HG02885 (cell line): ENCODE results near the gene ZBTB4.
"Not testable (repeated sequence)": the region's sequence is repeated elsewhere in the genome, so short reads cannot be mapped to it uniquely, and the experiment has no call there.

Source experiments
- ATAC-seq: cut with Tn5 transposase; IDR thresholded peaks from one replicate; pipeline ENCODE4 v1.9.1; 2021; ENCODE audit warnings: mild to moderate bottlenecking; ENCODE audit not compliant: unreplicated experiment, poor library complexity

Gene ZBTB4

DNA sequence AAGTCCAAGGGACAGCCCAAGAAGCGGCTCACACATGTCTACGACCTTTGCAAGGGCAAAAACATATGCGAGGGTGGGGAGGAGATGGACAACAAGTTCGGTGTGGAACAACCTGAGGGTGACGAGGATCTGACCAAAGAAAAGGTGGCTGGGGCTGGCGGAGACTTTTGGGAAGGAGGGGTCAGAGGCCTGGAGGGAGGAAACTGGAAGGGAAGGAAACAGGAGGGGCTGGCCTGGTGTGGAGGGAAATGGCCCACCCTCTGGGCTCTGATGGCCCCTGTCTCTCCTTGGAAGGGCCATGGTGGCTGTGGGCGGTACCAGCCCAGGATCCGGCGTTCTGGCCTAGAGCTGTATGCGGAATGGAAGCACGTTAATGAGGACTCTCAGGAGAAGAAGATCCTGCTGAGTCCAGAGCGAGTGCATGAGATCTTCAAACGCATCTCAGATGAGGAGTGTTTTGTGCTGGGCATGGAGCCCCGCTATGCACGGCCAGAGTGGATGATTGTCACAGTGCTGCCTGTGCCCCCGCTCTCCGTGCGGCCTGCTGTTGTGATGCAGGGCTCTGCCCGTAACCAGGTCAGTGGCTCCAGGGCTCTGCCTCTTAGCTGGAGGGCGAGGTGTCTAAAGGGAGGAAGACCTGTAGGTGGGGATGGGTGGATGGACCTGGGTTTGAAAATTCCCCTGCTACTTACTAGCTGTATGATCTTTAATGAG, 17.2 kb upstream of the ZBTB4 start:
- ATAC-seq: no peak

DNA sequence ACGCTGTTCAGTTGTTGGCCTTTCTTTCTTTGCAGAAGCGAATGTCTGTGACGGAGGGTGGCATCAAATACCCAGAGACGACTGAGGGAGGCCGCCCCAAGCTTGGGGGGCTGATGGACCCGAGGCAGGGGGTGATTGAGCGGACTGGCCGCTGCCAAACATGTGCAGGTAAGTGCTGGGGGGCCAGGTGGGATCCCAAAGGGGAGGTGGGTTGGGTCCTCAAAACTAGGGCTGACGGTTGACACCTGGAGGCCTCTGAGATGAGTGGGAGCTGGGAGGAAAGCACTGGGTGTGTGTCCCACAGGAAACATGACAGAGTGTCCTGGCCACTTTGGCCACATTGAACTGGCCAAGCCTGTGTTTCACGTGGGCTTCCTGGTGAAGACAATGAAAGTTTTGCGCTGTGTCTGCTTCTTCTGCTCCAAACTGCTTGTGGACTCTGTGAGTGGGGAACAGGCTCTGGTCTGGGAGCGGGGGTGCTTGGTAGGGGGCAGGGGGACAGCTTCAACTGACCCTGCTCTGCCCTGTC, 16.5 kb upstream of the ZBTB4 start:
- no peak for ATAC-seq

GRCh38 chr17:7493941-7494340, 14.5 kb upstream of the ZBTB4 start:
- ATAC-seq: no peak

DNA sequence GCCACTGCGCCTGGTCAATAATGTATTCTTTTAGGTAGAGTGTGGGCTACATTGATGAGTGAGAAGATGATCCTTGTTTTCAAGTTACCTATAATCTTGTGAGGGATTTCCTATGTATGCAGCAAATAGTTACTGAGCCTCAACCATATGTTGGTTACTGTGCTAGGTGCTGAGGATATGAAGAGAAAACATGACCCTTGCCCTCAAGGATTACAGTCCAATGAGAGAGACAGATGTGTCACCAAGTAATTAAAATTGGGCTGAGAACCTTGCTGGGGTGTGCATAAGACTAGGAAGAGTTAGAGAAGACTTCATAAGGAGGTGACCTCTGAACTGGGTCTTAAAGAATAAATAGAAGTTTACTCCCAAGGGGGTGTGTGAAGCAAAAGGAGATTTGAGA, 12.2 kb upstream of the ZBTB4 start:
- no peak for ATAC-seq

GRCh38 chr17:7490144-7490543, 10.7 kb upstream of the ZBTB4 start:
- ATAC-seq: no peak

DNA sequence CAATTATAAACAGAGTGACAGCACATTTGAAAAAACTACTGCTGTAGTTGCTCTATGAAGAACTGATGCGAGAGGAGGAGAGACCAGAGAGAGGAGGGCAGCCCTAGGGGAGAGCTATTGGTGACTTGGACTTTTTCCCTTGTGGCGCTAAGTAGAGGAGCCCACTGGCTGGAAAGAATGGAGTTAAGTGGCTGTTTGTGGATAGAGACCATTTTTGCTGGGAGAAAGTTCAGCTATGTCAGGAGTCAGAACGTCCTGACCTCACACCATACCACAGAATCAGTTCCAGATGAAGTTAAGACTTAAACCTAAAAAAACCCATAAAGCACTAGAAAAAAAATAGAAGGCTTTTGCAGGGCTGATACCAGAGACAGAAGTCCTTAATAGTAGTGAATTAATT, 6.8 kb upstream of the ZBTB4 start:
- no peak for ATAC-seq

DNA sequence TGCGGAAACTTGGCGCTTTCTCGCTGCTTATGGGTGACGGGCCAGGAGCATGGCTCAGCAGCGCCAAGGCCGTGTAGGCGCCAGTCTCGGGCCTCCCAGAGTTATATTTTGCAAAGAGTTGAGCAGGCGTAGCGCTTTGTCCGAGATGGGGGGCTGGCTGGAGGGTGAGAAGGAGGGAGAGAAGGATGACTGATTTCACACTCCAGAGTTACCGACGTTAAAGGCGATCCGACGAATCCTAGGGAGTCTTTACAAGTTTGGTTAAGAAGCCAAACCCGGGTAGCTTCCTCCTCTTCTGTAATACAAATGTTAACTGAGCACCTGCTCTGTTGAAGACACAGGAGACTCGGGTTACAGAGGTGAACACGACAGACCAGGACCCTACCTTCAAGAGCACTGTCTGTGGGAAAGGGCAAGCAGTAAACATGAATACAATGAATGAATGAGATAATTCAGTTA, 5.5 kb upstream of the ZBTB4 start:
- ATAC-seq: no peak

- peak; percentile 64 for ATAC-seq
Measured at GRCh38 chr17:7484067-7484918, 4.9 kb upstream of the ZBTB4 start, which contains the start of gene POLR2A. Gene POLR2A (plus strand): TSS chr17:7484366.

- ATAC-seq: peak; percentile 36
Measured at GRCh38 chr17:7483255-7484066, 4.0 kb upstream of the ZBTB4 start.

DNA sequence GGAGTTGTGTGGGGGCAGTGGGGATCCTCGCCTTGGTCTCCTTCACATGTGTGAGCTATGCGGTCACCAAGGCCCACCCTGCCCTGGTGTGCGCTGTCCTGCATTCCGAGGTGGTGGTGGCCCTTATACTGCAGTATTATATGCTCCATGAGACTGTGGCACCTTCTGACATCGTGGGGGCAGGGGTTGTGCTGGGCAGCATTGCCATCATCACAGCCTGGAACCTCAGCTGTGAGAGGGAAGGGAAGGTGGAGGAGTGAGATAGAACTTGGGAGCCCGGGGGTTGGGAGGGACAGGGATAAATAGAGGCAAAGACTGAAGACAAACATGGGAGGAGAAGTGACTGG, 3.3 kb upstream of the ZBTB4 start:
- ATAC-seq: not testable (repeated sequence)

DNA sequence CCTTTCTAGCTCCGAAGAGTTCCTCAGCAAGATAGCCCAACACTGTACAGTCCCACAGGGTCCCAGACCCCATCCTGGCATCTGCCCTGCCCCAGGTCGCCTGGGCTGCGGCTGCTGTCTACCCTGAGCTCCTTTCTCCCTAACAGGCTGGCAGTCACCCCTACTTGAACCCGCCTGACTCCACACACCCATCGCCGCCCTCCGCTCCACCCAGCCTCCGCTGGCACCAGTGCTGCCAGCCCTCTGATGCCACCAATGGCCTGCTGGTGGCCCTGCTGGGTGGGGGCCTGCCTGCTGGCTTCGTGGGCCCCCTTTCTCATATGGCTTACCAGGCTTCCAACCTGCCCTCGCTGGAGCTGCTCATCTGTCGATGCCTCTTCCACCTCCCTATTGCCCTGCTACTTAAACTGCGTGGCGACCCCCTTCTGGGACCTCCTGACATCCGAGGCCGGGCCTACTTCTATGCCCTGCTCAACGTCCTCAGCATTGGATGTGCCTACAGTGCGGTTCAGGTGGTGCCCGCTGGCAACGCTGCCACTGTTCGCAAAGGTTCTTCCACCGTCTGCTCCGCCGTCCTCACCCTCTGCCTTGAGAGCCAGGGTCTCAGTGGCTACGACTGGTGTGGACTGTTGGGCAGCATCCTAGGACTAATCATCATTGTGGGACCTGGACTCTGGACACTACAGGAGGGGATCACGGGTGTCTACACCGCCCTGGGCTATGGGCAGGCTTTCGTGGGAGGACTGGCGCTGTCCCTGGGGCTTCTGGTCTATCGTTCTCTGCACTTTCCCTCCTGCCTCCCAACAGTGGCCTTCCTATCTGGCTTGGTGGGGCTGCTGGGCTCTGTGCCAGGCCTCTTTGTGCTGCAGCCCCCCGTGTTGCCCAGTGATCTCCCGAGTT, 2.7 kb upstream of the ZBTB4 start:
- ATAC-seq: not testable (repeated sequence)

- ATAC-seq: not testable (repeated sequence)
Measured at GRCh38 chr17:7481275-7481674, 1.8 kb upstream of the ZBTB4 start, which contains the start of gene SLC35G6. Gene SLC35G6 (plus strand): TSS chr17:7481446. CDS start chr17:7481517, 71 bp downstream.

DNA sequence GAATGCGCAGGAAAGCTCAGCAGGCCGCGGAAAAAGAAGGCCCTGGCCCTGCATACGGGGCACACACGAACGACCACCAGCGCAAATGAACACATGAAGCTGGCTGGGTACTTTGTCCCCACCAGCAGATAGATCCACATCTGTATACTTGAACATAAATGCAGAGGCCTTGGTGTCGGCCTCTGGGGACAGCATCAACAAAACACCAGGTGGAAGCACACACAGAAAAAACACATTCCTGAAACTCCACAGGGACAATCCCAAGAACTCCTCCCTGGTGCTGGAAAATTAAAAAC, 606 bp upstream of the ZBTB4 start:
- no peak for ATAC-seq

DNA sequence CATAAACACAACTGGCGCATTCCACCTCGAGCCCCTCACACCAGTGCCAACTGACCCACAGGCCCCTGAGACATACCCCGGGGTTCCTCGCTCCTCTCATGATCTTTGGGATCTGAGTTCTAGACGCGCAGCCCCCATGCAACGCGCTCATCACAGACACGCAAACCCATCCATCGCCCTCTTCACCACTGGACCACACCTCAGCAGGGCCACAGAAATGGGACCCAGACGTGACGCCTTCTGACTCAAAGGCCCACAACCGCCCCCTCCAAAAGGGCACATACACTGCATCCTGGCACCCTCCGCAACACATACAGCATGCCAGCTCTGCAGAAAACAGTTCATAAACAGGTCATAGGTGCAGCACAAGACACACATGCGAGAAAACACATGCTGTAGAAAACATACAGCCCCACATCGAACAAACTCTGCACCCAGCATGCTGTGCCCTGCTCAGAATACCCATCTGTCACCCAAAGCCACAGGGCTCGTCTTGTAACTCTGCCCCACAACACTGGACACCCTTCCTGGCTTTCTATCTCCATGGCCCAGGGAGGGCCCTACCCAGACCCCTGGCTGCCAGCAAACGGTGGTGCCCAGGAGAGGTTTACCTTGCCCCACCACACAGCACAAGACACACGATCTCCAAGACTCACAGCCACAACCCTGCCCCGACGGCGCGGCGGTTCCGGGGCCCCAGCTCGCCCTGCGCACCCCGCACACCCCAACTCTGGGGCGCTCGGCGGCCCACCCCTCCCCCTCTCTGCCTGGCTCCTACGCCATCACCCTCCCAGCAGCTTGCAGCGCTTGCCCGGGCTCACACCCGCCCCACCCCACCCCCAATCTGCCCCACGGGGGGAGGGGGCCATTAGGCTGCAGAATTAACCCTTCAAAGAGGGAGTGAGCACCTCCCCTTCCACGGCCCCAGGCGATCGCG, 887 bp downstream of the ZBTB4 start:
- no peak for ATAC-seq

DNA sequence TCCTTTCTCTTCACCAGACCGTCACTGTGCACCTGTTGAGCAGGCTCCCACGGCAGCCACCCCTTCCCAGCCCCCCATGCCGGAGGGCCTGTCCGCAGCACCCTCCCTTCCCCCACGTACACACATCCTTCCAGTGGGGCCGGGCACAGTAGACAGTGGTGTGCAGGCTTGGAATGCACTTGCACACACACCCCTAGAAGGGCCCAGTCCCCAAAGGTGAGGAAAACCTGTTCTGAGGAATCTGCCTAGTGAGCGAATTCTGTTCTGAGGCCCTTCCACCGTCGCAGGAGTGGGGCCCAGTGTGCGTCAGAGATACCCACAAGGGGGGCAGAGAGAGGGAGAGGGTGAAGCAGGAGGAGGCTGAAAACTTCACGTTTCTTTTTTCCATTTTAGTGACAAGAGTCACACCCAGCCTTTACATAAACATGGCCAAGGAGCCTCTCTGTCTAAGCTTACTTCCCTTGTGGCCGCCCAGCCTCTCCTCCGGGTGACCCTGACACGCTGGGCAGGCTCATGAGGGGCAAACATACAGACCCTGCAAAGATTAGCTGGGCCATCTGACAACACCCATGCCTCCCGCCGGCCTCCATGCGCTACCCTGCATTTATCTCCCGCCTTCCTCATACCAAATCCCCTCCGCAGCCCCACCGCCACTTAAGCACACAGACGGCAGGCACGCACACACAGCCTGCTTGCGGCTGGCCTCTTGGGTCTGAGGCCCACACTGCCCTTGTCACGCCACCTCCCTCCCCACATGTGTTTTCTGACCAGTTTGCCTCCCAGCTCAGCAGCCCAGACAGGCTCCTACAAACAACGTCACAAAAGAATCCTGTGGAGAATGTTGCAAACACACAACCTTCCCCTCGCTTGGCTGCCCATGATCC, 1.8 kb downstream of the ZBTB4 start:
- ATAC-seq: no peak

- no peak for ATAC-seq
Measured at GRCh38 chr17:7476951-7477350, 2.5 kb downstream of the ZBTB4 start.

DNA sequence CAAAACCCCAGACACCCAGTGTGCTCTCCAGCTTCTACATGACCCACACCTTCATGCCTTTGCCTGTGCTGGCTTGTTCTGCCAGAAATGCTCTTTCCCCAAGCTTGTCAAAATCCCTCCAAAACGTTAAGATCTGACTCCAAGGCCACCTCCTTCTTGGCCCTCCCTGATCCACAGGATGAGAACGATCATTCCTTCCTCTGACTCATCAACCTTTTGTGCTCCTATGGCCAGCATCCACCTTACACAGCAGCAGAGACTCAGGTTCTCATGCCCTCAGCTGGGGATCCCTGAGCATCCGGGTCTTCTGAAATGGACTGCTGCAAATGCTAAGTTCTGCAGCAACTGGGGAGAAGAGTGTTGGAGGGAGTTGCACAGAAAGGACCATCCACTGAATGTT, 2.9 kb downstream of the ZBTB4 start:
- ATAC-seq: no peak
